HUDEP-2 (cell line): Measurements from ENCODE around the gene ASB17.
"Not testable (repeated sequence)": the region's sequence is repeated elsewhere in the genome, so short reads cannot be mapped to it uniquely, and the experiment has no call there.

Experiments used
- DNase-seq, 76 experiments: peaks; one replicate each; lab custom pipeline; 2025; ENCODE audit not compliant: unreplicated experiment in 76 of 76; lab: John Stamatoyannopoulos, UW

The ASB17 gene

GRCh38 chr1:75932304-75932703 is at the start of gene ASB17:
Gene ASB17, minus strand, starts transcription at chr1:75932404. Its CDS starts 113 bp downstream, at chr1:75932291.
- no peak for DNase-seq

- DNase-seq: no peak
Measured at GRCh38 chr1:75980972-75981897, 49.0 kb upstream of the ASB17 start.

- DNase-seq: no peak
Measured at GRCh38 chr1:75970631-75971030, 38.4 kb upstream of the ASB17 start.

- no peak for DNase-seq
Measured at GRCh38 chr1:75969550-75969949, 37.3 kb upstream of the ASB17 start.

GRCh38 chr1:75967719-75968118 is 35.5 kb upstream of the ASB17 start:
- DNase-seq: no peak

- DNase-seq: no peak
Measured at GRCh38 chr1:75964760-75965408, 32.7 kb upstream of the ASB17 start.

GRCh38 chr1:75964110-75964759 is 32.0 kb upstream of the ASB17 start:
- not testable (repeated sequence) for DNase-seq

GRCh38 chr1:75954586-75954985 is 22.4 kb upstream of the ASB17 start:
- no peak for DNase-seq

GRCh38 chr1:75953461-75953860 is 21.3 kb upstream of the ASB17 start:
- no peak for DNase-seq

- DNase-seq: no peak
Measured at GRCh38 chr1:75952016-75952415, 19.8 kb upstream of the ASB17 start.

GRCh38 chr1:75950176-75950575 is 18.0 kb upstream of the ASB17 start:
- DNase-seq: no peak

GRCh38 chr1:75943037-75943436 is 10.8 kb upstream of the ASB17 start:
- not testable (repeated sequence) for DNase-seq

GRCh38 chr1:75937034-75937433 is 4.8 kb upstream of the ASB17 start:
- no peak for DNase-seq

GRCh38 chr1:75922698-75923097 is 9.5 kb downstream of the ASB17 start:
- no peak for DNase-seq

- DNase-seq: no peak
Measured at GRCh38 chr1:75916834-75917233, 15.4 kb downstream of the ASB17 start.

GRCh38 chr1:75908717-75909152 is 23.5 kb downstream of the ASB17 start:
- DNase-seq: peak in 11 of 76 experiments; percentile 1 to 13 (median 3)

- no peak for DNase-seq
Measured at GRCh38 chr1:75901371-75901770, 30.8 kb downstream of the ASB17 start.

GRCh38 chr1:75884437-75884836 is 47.8 kb downstream of the ASB17 start:
- DNase-seq: no peak

GRCh38 chr1:75879985-75880384 is 52.2 kb downstream of the ASB17 start:
- DNase-seq: no peak

GRCh38 chr1:75870951-75871350 is 61.3 kb downstream of the ASB17 start:
- DNase-seq: no peak
